HG02571 (cell line): Measurements from ENCODE around the gene ANKRD13D.

Experiments
- ATAC-seq: cut with Tn5 transposase; IDR thresholded peaks from one replicate; pipeline ENCODE4 v1.9.1; 2021; ENCODE audit warnings: mild to moderate bottlenecking, moderate library complexity; ENCODE audit not compliant: unreplicated experiment

The ANKRD13D gene

DNA sequence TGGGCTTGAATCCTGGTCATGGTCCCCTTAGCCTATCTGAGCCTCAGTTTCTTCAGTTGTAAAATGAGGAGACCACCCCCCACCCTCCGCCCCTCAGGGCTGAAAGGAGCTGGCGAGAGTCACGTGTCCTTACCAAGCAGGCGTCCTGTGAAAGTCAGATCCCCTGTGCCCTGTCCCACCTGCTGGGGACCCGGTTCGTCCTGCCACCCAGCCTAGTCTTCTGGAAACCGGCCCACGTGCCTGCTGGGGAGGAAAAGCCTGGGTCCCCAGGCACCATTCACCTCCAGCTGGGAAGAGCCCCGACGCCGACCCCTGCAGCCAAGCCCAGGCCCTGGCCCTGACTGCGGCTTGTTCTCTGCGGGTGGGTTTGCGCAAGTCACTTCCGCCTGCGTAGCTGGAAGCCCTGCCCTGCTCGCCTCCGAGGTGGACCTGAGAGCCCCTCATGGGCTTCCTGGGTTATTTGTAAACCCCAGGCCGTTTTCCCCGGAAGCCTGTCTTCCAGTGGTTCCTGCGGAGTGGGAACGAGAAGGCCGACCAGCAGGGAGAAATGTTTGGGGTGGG is 13.5 kb downstream of the ANKRD13D start:
- ATAC-seq: no peak

DNA sequence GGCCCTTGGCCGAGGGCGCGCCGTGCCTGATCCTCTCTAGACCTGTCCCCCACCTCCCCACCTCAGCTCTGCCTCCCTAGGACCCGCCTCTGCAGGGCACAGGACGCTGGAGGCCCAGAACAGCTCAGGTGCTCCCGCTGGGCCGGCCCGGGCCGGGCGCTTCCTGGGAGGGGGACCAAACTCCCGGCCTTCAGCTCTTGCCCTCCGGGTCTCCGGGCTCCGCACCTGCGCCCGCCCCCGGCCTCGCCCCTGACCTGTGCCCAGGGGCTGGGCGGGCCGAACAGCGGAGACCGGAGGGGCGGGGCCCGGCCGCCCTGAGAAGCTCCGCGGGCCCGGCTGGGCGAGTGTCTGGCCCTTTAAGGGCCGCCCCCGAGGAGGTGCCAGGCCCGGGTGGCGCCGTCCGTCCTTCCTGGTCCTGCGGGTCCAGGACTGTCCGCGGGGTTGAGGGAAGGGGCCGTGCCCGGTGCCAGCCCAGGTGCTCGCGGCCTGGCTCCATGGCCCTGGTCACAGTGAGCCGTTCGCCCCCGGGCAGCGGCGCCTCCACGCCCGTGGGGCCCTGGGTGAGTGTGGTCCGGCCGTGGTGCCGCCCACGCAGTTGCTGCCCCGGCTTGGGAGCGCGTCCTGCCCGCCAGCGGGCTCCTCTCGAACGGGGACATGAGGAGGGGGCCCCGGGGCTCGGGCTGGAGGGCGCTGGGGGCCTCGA is 14.2 kb downstream of the ANKRD13D start, which contains the start of gene SSH3:
Gene SSH3 (plus strand): TSS at position 399 of the 703 bp plus-strand sequence. CDS start 96 bp downstream, at position 495.
- ATAC-seq: no peak

DNA sequence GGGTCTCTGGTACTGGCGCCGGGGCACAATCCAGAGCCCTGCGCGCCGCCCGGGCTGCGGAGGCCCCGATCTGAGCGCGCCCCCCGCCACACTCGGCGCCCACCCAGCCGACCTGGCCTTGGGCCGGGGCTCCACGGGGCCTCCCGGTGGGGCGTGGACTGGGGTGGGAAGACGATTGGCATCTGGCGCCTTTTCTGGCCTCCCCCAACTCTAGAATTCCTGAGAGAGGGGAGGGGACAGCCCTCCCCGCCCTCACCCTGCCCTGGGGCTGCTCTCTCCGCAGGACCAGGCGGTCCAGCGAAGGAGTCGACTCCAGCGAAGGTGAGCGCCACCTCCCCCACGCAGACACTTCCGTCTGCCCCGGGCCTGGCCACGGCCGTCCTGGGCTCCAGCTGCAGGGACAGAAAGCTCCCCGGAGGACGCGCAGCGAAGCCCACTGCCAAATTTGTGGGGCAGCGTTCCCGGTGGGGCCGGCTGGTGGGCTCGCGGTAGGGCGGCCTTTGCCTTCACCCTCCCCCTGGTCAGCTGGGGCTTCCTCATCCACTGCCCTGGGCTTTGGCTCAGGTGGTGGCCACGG is 14.8 kb downstream of the ANKRD13D start:
- ATAC-seq: no peak

DNA sequence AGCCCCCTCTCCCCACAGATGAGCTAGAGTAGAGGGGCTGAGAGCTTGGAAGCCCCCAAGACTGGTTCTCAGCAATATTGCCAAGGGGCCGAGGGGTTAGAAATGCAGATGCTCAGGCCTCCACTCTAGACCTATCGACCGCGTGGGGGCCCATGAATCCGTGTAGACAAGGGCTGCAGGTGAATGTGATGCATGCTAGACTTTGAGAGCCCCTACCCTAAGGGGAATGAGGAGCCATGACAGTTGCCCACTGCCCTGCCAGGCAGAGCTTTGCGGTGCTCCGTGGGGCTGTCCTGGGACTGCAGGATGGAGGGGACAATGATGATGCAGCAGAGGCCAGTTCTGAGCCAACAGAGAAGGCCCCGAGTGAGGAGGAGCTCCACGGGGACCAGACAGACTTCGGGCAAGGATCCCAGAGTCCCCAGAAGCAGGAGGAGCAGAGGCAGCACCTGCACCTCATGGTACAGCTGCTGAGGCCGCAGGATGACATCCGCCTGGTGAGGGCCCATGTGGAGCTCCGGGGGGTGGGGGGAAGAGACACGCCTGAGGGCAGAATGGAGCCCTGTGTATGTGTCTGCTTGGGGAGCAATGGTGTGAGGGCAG is 15.5 kb downstream of the ANKRD13D start:
- ATAC-seq: no peak

DNA sequence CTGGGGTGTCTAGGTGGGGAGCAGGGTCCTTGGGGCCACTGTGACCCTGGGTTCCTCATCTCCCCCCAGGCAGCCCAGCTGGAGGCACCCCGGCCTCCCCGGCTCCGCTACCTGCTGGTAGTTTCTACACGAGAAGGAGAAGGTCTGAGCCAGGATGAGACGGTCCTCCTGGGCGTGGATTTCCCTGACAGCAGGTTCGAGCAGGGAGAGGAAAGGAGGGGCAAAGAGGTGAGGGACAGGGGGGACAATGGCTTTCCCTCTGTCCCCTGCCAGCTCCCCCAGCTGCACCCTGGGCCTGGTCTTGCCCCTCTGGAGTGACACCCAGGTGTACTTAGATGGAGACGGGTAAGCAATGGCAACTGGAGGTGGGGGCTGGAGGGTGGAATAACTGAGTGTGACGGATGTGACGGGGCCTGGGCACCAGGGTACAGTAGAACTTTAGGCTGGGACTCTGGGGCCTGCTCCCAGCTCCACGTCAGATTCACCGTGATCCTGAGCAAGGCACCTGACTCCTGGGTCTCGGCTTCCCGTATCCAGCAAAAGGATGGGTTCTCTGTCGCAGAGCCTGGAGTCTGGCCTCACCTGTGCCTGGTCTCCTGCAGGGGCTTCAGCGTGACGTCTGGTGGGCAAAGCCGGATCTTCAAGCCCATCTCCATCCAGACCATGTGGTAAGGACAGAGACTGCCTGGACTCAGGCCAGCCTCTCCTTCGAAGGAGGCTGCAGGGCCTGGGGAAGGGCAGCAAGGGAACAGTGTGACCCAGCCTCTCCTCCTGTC is 17.9 kb downstream of the ANKRD13D start:
- no peak for ATAC-seq

DNA sequence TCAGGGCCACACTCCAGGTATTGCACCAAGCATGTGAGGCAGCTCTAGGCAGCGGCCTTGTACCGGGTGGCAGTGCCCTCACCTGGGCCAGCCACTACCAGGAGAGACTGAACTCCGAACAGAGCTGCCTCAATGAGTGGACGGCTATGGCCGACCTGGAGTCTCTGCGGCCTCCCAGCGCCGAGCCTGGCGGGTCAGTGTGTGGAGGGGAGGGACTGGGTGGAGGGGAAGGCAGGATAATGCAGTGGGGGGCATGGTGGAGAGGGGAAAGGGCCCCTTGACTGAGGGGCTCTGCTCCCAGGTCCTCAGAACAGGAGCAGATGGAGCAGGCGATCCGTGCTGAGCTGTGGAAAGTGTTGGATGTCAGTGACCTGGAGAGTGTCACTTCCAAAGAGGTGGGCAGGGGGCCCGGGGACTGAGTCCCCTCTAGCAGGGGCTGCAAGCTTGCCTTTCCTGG is 18.5 kb downstream of the ANKRD13D start:
- no peak for ATAC-seq

DNA sequence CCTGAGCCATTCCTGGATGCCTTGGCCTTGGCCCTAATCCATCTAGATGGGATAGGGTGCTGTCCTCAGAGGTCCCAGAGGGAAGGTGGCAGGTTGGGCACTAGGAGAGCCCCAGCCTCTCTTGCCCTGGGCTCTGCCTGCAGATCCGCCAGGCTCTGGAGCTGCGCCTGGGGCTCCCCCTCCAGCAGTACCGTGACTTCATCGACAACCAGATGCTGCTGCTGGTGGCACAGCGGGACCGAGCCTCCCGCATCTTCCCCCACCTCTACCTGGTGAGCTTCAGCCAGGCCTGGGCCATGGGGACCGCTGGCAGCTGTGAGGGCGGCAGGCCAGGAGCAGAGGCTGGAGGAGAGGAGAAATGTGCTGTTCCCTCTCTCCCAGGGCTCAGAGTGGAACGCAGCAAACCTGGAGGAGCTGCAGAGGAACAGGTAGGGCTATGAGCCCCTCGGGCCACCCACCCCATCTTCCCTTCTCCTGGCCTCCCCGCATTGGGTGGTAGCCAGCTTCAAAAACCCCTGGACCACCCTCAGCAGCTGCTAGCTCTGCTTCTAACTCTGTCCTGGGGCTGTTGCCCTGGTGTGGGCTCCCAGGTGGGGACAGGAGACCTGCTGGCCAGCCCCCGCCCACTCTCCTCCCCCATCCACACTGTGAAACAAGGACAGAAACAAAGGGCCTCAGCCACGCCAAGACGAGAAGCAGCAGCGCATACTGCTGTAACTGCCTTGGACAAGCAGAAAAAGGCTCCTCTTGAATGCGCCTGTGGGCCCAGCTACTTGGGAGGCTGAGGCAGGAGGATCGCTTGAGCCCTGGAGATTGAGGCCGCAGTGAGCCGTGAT is 19.1 kb downstream of the ANKRD13D start:
- no peak for ATAC-seq

DNA sequence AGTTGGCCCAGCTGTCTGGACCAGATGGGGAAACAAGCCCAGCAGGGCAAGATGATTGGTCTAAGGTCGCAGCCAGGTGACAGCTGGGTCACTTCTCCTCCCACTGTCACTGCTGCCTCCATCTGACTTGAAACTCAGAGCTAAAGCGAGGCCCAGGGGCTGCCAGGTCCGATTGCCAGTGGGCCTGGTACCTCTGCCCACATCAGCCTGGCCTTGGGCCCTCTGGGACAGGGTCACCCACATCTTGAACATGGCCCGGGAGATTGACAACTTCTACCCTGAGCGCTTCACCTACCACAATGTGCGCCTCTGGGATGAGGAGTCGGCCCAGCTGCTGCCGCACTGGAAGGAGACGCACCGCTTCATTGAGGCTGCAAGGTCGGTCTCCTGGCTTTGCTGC is 20.1 kb downstream of the ANKRD13D start:
- ATAC-seq: no peak

DNA sequence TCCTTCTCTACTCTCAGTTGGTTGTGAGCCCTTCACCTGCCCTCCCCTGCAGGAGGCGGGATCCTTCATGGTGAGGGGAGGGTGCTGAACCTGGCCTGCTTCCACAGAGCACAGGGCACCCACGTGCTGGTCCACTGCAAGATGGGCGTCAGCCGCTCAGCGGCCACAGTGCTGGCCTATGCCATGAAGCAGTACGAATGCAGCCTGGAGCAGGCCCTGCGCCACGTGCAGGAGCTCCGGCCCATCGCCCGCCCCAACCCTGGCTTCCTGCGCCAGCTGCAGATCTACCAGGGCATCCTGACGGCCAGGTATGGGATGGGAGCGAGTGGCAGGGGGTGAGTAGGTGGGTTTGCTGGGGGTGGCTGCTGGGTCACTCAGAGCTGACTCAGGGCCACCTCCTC is 20.6 kb downstream of the ANKRD13D start:
- ATAC-seq: no peak

DNA sequence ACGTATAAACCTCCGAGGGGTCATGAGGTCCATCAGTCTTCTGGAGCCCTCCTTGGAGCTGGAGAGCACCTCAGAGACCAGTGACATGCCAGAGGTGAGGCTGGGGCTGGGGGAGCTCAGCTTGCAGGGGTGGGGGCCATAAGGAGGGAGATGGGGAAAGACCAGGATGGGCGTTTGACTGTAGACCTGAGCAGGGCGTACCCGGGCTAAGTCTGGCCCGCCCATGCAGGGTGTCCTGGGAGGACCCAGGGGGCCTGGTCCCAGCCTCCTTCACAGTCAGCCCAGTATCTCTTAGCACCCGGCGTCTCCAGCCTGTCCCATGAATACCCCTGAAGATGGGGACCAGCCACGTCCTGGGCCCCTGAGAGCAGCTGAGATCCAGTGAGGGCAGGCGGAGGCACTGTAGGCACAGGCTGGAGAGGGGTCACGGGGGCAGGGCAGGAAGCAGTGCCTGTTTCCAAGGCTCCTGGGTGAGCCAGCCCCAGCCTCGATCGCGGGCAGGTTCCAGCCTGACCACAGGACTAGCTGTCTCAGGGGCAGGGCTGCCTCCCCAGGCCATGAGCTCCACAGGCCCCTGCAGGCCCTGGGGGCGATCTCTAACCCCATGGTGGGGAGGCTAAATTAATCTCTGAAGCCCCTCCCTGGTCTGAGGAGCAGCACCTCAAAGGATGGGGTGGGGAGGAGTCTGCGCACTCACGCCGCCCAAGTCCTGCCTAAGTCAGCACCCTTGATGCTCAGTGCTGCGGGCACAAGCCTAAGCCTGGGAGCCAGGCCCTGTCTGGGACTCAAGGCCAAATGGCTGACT is 21.3 kb downstream of the ANKRD13D start:
- no peak for ATAC-seq

DNA sequence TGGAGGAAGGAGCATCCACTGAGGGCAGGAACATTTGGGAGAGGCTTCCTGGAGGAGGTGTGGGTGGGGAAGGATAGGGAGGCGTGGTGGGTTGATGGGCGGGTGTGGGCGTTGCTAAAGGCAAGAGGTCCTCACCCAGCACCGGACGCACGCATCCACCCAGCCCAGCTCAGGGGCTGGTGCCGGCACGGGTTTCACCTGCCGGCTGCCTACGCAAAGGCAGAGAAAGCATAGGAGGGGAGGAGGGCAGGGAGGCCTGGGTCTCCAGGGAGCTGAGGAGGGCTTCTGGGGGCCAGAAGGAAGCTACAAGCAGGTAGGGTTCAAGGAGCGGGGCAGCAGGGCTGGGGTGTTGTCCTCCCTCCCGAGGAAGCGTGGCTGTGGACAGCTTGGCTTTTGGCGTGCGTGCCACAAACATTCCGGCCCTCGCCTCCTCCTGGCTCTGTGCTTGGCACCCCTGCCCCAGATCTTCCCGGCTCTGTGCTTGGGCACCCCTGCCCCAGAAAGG is 22.0 kb downstream of the ANKRD13D start:
- ATAC-seq: no peak

DNA sequence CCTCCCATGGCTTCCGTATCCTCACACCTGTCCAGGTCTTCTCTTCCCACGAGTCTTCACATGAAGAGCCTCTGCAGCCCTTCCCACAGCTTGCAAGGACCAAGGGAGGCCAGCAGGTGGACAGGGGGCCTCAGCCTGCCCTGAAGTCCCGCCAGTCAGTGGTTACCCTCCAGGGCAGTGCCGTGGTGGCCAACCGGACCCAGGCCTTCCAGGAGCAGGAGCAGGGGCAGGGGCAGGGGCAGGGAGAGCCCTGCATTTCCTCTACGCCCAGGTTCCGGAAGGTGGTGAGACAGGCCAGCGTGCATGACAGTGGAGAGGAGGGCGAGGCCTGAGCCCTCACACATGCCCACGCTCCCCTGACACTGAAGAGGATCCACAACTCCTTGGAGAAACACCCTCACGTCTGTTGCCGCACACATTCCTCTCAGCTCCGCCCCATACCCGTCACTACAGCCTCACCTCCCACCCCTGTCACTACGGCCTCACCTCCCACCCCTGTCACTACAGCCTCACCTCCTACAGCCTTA is 22.5 kb downstream of the ANKRD13D start:
- ATAC-seq: no peak

DNA sequence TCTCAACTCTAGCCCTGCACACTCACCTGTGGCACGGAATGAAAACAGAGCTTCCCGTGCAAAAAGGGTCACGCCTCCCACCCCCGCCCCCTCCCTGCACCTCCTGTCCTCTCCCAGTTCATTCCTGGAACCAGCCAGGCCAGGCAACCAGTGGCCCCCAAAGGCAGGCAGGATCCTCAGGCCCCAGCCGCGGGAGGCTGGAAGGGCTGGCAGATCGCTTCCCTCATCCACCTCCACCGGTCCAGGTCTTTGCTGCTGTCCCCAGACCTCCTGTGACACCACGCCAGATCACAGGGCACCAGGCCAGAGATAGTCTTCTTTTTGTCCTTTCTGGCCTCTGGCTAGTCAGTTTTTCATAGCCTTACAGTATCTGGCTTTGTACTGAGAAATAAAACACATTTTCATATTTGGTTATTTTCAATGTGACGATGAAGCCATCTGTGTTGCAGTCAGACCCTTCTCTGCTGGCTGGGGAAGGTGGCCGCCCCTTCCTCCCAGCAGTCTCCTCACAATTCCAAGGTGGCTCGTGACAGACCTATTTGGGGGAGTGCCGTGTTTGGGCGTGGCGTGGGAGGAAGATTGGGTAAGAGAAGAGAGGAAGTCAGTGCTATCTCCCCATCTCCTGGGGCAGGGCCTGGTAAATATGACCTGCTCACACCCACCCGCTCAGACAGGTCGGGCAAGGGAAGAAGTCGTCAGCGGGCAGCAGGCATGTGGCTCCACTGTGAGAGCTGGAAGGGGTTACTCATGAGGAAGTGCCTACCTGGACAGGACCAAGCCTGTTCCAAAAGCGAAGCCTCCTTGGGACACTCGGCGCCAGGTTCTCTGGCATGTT is 23.3 kb downstream of the ANKRD13D start:
- ATAC-seq: no peak

DNA sequence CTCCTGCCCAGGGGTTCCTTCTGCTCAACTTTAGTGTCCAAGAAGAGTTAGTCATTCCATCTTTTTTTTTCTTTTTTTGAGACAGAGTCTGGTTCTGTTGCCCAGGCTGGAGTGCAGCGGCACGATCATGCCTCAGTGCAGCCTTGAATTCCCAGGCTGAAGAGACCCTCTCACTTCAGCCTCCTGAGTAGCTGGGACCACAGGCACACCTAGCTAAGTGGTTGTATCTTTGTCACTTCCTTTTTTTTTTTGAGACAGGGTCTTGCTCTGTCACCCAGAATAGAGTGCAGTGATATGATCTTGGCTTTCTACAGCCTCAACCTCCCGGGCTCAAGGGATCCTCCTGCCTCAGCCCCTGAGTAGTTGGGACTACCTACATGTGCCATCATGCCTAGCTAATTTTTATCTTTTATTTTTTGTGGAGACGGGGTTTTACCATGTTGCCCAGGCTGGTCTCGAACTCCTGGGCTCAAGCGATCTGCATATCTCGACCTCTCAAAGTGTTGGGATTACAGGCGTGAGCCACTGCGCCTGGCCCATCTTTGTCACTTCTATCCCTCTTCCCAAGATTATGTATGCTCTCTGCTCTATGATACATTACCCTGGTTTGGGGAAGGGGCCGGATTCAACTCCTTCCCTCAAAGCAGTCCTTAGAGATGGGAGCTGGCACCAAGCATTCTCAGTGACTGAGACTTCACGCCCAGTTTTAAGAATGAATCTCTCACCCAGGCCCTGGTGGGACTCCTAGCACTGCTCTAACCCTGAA is 24.2 kb downstream of the ANKRD13D start:
- ATAC-seq: no peak

DNA sequence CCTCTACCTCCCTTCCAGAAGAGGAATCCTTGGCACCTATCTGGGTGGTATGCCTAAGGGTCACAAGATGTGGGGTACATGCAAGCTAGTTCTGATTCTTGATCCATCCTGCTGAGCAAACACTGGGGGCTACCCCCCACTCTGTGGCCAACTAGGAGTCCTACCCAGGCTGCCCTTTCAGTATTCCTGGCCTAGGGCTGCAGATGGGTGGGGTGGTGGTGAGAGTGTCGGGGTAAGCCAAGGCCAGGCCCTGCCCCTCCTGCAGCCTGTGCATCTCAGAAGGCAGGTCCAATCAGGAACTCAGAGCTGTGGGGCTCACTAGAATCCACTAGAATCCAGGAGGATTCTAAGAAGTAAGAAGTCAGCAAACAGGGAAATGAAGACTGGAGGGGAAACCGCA is 25.1 kb downstream of the ANKRD13D start:
- ATAC-seq: no peak

DNA sequence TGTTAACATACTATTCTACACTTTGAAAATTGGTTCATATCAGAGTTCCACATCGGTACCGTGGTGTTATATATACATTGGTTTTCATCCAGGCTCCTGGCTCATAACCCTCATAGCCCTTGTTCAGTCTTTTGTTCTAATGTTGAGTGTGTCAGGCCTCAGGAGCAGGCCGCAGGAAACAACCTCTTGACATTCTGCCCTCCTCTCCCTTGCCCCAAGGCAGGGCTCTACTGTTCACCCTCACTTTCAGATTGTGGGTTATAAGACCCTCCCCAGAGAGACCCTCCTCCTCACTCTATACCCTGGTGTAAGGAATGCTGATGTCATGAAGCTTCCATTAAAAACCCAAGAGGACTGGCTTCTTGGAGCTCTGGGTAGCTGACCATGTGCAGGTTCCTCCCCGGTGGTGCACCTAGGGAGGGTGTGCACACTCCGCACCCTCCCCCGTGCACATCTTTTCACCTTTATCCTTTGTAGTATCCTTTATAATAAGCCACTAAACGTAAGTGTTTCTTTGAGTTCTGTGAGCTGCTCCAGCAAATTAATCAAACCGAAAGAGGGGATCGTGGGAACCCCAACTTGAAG is 26.3 kb downstream of the ANKRD13D start:
- no peak for ATAC-seq

DNA sequence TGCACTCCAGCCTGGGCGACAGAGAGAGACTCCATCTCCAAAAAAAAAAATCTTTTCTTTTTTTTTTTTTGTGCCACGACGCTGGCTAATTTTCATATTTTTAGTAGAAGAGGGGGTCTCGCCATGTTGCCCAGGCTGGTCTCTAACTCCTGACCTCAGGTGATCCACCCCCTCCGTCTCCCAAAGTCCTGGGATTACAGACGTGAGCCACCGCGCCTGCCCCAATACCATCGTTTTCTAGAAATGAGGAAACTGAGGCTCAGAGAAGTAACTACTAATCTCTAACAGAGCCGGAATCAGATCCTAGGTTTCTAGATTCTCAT is 27.7 kb downstream of the ANKRD13D start:
- ATAC-seq: no peak
